Measurements from ENCODE around the gene SGMS1.
"Not testable (repeated sequence)": the region's sequence is repeated elsewhere in the genome, so short reads cannot be mapped to it uniquely, and the experiment has no call there.

- not testable (repeated sequence) for TF ChIP-seq CTCF (IDR thresholded peaks at IDR 0.05); NR3C1 (IDR thresholded peaks at IDR 0.05); REST (IDR thresholded peaks at IDR 0.05); PHF8 (IDR thresholded peaks at IDR 0.05; ENCODE audit: borderline replicate concordance, low read depth); RFX5 (IDR thresholded peaks at IDR 0.05); MYC (IDR thresholded peaks at IDR 0.05; ENCODE audit: borderline replicate concordance, low read length); CBX2 (IDR thresholded peaks at IDR 0.05; ENCODE audit: borderline replicate concordance, low read depth); MAFK (IDR thresholded peaks at IDR 0.05; ENCODE audit: partially characterized antibody); MAX (IDR thresholded peaks at IDR 0.05); POLR2A (IDR thresholded peaks at IDR 0.05; ENCODE audit: low read length); PBX3 (IDR thresholded peaks at IDR 0.05); RCOR1 (IDR thresholded peaks at IDR 0.05; ENCODE audit: low read depth, low read length); RNF2 (IDR thresholded peaks at IDR 0.05; ENCODE audit: borderline replicate concordance, low read depth)
Measured at GRCh38 chr10:50262625-50263024, 361.1 kb downstream of the SGMS1 start.

Data from A549 (cell line).